HCT116 (cell line): ENCODE measurements around the gene FCRL1. TPM values are rescaled to one million over a fixed set of nuclear protein-coding genes. Genes with fewer than 3 reads are reported as not detected.

ENCODE experiments used
- ATAC-seq: fragments of 200-7000 bp; cut with Tn5 transposase; 2 replicates; pipeline ENCODE4 v1.9.1; 2020; ENCODE audit warnings: mild to moderate bottlenecking, moderate library complexity
- BruUV-seq: library from RNA; stranded (reverse); fragments of 400-500 nt; replicated peaks from 2 replicates; lab custom pipeline; 2021; lab: Mats Ljungman, UMichigan
- CTCF ChIA-PET: fragments of 300-600 bp; sonication (Branson Sonifier 250); formaldehyde crosslinking; loops from one replicate; lab custom pipeline; 2021; ENCODE audit warnings: antibody characterized with exemption; lab: Charles Lee
- POLR2A ChIA-PET: fragments of 300-600, 350-600 bp; sonication (Branson Sonifier 250); formaldehyde crosslinking; loops from one replicate; lab custom pipeline; 2021; ENCODE audit warnings: antibody characterized with exemption; lab: Charles Lee
- RAD21 ChIA-PET, 2 experiments: fragments of 300-600 bp; sonication (Branson Sonifier 250); formaldehyde crosslinking; loops; one replicate each; lab custom pipeline; 2023; ENCODE audit warnings: low total read pairs in 2 of 2; ENCODE audit not compliant: uncharacterized antibody in 2 of 2, unreplicated experiment in 2 of 2, low non-redundant PET in 1 of 2; lab: Charles Lee
- DNase-seq: peaks from one replicate; pipeline ENCODE4 v3.0.0-alpha.2; 2010; ENCODE audit warnings: low read depth, low spot score
- H2AFZ ChIP-seq: fragments of 200-600 bp; shearing (Covaris generic), sonication (generic); 2 replicates; pipeline ENCODE4 v1.6.1; 2017; ENCODE audit warnings: low read depth, mixed run types, mixed read lengths, antibody characterized with exemption, low read length; ENCODE audit not compliant: poor library complexity, severe bottlenecking
- H3K27ac ChIP-seq: 2 replicates; pipeline ENCODE4 v1.5.1; 2012; ENCODE audit warnings: low read depth, low read length
- H3K27me3 ChIP-seq: fragments of 200-600 bp; sonication (generic); 2 replicates; pipeline ENCODE4 v1.6.1; 2016; ENCODE audit warnings: mixed run types, low read length, mixed read lengths; ENCODE audit not compliant: insufficient read depth
- H3K36me3 ChIP-seq, 2 experiments: fragments of 200-500 bp in 1 of 2; fragments of 200-600 bp in 1 of 2; sonication (Bioruptor generic) in 1 of 2; sonication (generic) in 1 of 2; 2 replicates each; pipeline versions ENCODE4 v1.5.1 to v1.6.1; 2014 to 2016; ENCODE audit warnings: low read length in 2 of 2, inconsistent platforms in 1 of 2, mixed read lengths in 1 of 2, mixed run types in 1 of 2; ENCODE audit not compliant: insufficient read depth in 2 of 2, control insufficient read depth in 1 of 2
- H3K4me1 ChIP-seq, 2 experiments: fragments of 200-600 bp in 1 of 2; sonication (generic) in 1 of 2; 2 replicates each; pipeline versions ENCODE4 v1.5.1 to v1.6.1; 2012 to 2017; ENCODE audit warnings: low read length in 2 of 2, inconsistent platforms in 1 of 2, mild to moderate bottlenecking in 1 of 2, mixed read lengths in 1 of 2, mixed run types in 1 of 2, moderate library complexity in 1 of 2; ENCODE audit not compliant: insufficient read depth in 2 of 2, control insufficient read depth in 1 of 2
- H3K4me2 ChIP-seq: fragments of 200-600 bp; sonication (generic); 2 replicates; pipeline ENCODE4 v1.6.1; 2017; ENCODE audit warnings: mixed run types, low read length, mixed read lengths
- H3K4me3 ChIP-seq, 2 experiments: fragments of 200-600 bp in 1 of 2; sonication (generic) in 1 of 2; replicated peaks in 1 of 2; 2 replicates each; pipeline ENCODE4 v1.5.1; 2011 to 2016; ENCODE audit warnings: low read length in 2 of 2, control low read depth in 1 of 2, low read depth in 1 of 2, mild to moderate bottlenecking in 1 of 2, mixed read lengths in 1 of 2, mixed run types in 1 of 2
- H3K79me2 ChIP-seq: fragments of 200-600 bp; sonication (generic); 2 replicates; pipeline ENCODE4 v1.6.1; 2017; ENCODE audit warnings: mild to moderate bottlenecking, mixed run types, low read length, moderate library complexity, mixed read lengths; ENCODE audit not compliant: insufficient read depth
- H3K9ac ChIP-seq: fragments of 200-600 bp; sonication (generic); 2 replicates; pipeline ENCODE4 v1.6.1; 2016; ENCODE audit warnings: low read length, mixed read lengths
- H3K9me2 ChIP-seq: fragments of 200-600 bp; sonication (generic), shearing (Covaris generic); 2 replicates; pipeline ENCODE4 v1.6.1; 2017; ENCODE audit warnings: mixed run types, mild to moderate bottlenecking, moderate library complexity; ENCODE audit not compliant: insufficient read depth
- H3K9me3 ChIP-seq, 2 experiments: fragments of 200-500 bp in 1 of 2; fragments of 200-600 bp in 1 of 2; sonication (Bioruptor generic) in 1 of 2; sonication (generic) in 1 of 2; 2 replicates each; pipeline ENCODE4 v1.6.1; 2014 to 2017; ENCODE audit warnings: low read length in 2 of 2, mixed read lengths in 2 of 2, inconsistent platforms in 1 of 2, low read depth in 1 of 2, mild to moderate bottlenecking in 1 of 2, mixed run types in 1 of 2, moderate library complexity in 1 of 2; ENCODE audit not compliant: control insufficient read depth in 1 of 2, insufficient read depth in 1 of 2
- H4K20me1 ChIP-seq: fragments of 200-600 bp; sonication (generic), shearing (Covaris generic); 2 replicates; pipeline ENCODE4 v1.6.1; 2017; ENCODE audit warnings: mixed run types, mild to moderate bottlenecking, moderate library complexity; ENCODE audit not compliant: insufficient read depth
- EZH2 ChIP-seq: fragments of 200-600 bp; sonication (generic); IDR thresholded peaks from 2 replicates; pipeline ENCODE4 v1.6.1; 2017; ENCODE audit warnings: antibody characterized with exemption, mixed run types
- RAD21 ChIP-seq: IDR thresholded peaks from 2 replicates; pipeline ENCODE4 v1.6.1; 2012; ENCODE audit warnings: low read depth, mild to moderate bottlenecking
- SIN3A ChIP-seq: IDR thresholded peaks from 2 replicates; pipeline ENCODE4 v1.6.1; 2012; ENCODE audit warnings: low read depth
- intact Hi-C: fragments of 100-400 bp; cut with micrococcal nuclease; formaldehyde crosslinking; loops from 2 replicates; pipeline ENCODE4 v1.10.0; 2022
- total RNA-seq: library from RNA; stranded (reverse); gene quantifications from one replicate; pipeline ENCODE4 v1.2.1, GENCODE V29; 2021; ENCODE audit not compliant: unreplicated experiment
- TF ChIP-seq, protein P1 (sequence below): IDR thresholded peaks from 2 replicates; pipeline ENCODE4 v1.6.1; 2011; ENCODE audit warnings: mild to moderate bottlenecking, low read length, moderate library complexity; ENCODE audit not compliant: insufficient replicate concordance; ENCODE audit errors: extremely low read depth
- TF ChIP-seq, protein P2 (sequence below), 3 experiments: fragments of 200-600 bp in 1 of 3; sonication (generic) in 1 of 3; IDR thresholded peaks in 2 of 3; conservative IDR thresholded peaks in 1 of 3; 2 replicates each; pipeline ENCODE4 v1.5.1; 2012 to 2017; ENCODE audit warnings: low read depth in 2 of 3, low read length in 2 of 3, antibody characterized with exemption in 1 of 3, borderline replicate concordance in 1 of 3, control low read depth in 1 of 3, mild to moderate bottlenecking in 1 of 3, mixed read lengths in 1 of 3, mixed run types in 1 of 3, moderate library complexity in 1 of 3; ENCODE audit not compliant: insufficient read depth in 1 of 3
- TF ChIP-seq, protein P3 (sequence below): IDR thresholded peaks from 2 replicates; pipeline ENCODE4 v1.6.1; 2012

FCRL1 gene
- total RNA-seq, 1 experiment from 2014 or later, result not detected

DNA sequence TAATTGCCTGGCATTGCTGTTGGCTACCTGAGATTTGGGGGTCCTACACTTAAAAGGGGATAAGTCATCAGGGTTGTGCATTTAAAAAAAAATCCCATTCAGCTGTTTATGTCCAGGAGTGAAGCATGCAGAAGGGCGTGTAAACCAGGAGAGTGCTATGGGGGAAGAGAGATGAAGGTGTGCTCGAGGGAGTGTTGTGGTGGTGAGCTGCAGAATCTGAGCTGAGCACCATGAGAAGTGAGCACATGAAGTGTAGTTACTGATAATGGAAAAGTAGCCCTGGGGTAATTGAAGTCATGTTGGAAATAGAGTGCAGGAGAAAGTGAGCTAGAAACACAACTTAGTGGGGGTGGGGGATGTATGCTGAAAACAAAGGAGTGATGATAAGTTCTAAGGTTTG, 705 bp downstream of the FCRL1 start:
- H2AFZ ChIP-seq, result no peak overlapping the region
- no peak overlapping the region for H3K4me3 ChIP-seq
- intact Hi-C loops, result no loop called here
- no peaks in the 10 kb centered on the region for H3K79me2 ChIP-seq
- H3K9me2 ChIP-seq, result no peaks in the 10 kb centered on the region
- no peaks in the 10 kb centered on the region for H3K36me3 ChIP-seq
- no peaks in the 10 kb centered on the region for H4K20me1 ChIP-seq
- no peaks in the 10 kb centered on the region for H3K9me3 ChIP-seq
- no peak overlapping the region for H3K4me2 ChIP-seq
- H3K4me1 ChIP-seq, result no peaks in the 10 kb centered on the region
- no peak for DNase-seq
- ATAC-seq, result no peak
- TF ChIP-seq, protein P1, sequence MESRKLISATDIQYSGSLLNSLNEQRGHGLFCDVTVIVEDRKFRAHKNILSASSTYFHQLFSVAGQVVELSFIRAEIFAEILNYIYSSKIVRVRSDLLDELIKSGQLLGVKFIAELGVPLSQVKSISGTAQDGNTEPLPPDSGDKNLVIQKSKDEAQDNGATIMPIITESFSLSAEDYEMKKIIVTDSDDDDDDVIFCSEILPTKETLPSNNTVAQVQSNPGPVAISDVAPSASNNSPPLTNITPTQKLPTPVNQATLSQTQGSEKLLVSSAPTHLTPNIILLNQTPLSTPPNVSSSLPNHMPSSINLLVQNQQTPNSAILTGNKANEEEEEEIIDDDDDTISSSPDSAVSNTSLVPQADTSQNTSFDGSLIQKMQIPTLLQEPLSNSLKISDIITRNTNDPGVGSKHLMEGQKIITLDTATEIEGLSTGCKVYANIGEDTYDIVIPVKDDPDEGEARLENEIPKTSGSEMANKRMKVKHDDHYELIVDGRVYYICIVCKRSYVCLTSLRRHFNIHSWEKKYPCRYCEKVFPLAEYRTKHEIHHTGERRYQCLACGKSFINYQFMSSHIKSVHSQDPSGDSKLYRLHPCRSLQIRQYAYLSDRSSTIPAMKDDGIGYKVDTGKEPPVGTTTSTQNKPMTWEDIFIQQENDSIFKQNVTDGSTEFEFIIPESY, result no peak
- TF ChIP-seq RAD21, result no peak
- TF ChIP-seq SIN3A, result no peak
- no peak for TF ChIP-seq EZH2
- TF ChIP-seq, protein P2, sequence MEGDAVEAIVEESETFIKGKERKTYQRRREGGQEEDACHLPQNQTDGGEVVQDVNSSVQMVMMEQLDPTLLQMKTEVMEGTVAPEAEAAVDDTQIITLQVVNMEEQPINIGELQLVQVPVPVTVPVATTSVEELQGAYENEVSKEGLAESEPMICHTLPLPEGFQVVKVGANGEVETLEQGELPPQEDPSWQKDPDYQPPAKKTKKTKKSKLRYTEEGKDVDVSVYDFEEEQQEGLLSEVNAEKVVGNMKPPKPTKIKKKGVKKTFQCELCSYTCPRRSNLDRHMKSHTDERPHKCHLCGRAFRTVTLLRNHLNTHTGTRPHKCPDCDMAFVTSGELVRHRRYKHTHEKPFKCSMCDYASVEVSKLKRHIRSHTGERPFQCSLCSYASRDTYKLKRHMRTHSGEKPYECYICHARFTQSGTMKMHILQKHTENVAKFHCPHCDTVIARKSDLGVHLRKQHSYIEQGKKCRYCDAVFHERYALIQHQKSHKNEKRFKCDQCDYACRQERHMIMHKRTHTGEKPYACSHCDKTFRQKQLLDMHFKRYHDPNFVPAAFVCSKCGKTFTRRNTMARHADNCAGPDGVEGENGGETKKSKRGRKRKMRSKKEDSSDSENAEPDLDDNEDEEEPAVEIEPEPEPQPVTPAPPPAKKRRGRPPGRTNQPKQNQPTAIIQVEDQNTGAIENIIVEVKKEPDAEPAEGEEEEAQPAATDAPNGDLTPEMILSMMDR (IDR thresholded peaks at IDR 0.05 in 2 of 3, conservative IDR thresholded peaks at IDR 0.05 in 1 of 3; ENCODE audit: borderline replicate concordance in 1 of 3, insufficient read depth in 1 of 3, low read depth in 2 of 3, low read length in 2 of 3), result no peak
- TF ChIP-seq, protein P3, sequence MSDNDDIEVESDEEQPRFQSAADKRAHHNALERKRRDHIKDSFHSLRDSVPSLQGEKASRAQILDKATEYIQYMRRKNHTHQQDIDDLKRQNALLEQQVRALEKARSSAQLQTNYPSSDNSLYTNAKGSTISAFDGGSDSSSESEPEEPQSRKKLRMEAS, result no peak
- no peak overlapping the region for H3K9ac ChIP-seq
- ChIA-PET CTCF (no interaction called here), RAD21 (no interaction called here), POLR2A (no interaction called here)
- H3K27me3 ChIP-seq, result peaks cover 29% of the 10 kb centered on the region
- no TSS peak for BruUV-seq
- no peak overlapping the region for H3K27ac ChIP-seq
